ENCODE measurements around the gene AKT2.
A peak's percentile ranks its signal among the peaks of the same experiment; 100 is the strongest.

Gene AKT2

GRCh38 chr19:40313229-40313983 is 28.3 kb upstream of the AKT2 start:
- no peaks in the 10 kb centered on the region for H3K9me3 Mint-ChIP-seq
- peaks cover 2% of the 10 kb centered on the region for H3K36me3 Mint-ChIP-seq
- no peak overlapping the region for H3K4me3 Mint-ChIP-seq
- no peaks in the 10 kb centered on the region for H3K27me3 Mint-ChIP-seq
- H3K27ac Mint-ChIP-seq: no peak overlapping the region
- no peak for ATAC-seq (ENCODE audit: low read depth)
- no peak for DNase-seq (ENCODE audit: low spot score in 2 of 2)
- no peaks in the 10 kb centered on the region for H3K4me1 Mint-ChIP-seq

DNA sequence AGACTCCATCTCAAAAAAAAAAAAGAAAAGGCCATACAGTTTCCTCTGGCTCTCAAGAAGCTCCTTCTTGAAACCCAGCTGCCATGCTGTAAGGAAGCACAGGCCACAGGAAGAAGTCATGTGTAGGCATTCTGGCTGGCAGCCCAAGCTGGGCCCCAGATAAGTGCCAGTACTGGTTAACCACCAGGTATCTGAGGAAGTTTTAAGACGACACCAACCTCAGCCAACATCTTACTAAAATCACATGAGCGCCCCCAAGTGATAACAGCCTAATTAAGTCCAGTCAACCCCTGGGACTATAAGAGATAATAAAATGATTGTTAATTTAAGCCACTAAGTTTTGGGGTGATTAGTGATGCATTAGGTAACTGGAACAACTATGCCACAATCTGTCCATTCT is 27.4 kb upstream of the AKT2 start:
- Mint-ChIP-seq H3K4me3 (no peak overlapping the region), H3K27me3 (no peaks in the 10 kb centered on the region), H3K4me1 (no peaks in the 10 kb centered on the region), H3K27ac (no peak overlapping the region), H3K9me3 (no peaks in the 10 kb centered on the region), H3K36me3 (peaks cover 2% of the 10 kb centered on the region)
- ATAC-seq (ENCODE audit: low read depth) (no peak), DNase-seq (ENCODE audit: low spot score in 2 of 2) (no peak)

- Mint-ChIP-seq H3K36me3 (no peaks in the 10 kb centered on the region), H3K27ac (no peak overlapping the region), H3K9me3 (no peaks in the 10 kb centered on the region), H3K27me3 (peaks cover 1% of the 10 kb centered on the region), H3K4me3 (no peak overlapping the region), H3K4me1 (peaks cover 3% of the 10 kb centered on the region)
- DNase-seq (ENCODE audit: low spot score in 2 of 2) (no peak), ATAC-seq (ENCODE audit: low read depth) (no peak)
Observed at GRCh38 chr19:40309666-40310065, 24.5 kb upstream of the AKT2 start.

- peak; percentile 87 for ATAC-seq (ENCODE audit: low read depth)
- H3K9me3 Mint-ChIP-seq: no peaks in the 10 kb centered on the region
Observed at GRCh38 chr19:40305403-40305802, 20.3 kb upstream of the AKT2 start.

DNA sequence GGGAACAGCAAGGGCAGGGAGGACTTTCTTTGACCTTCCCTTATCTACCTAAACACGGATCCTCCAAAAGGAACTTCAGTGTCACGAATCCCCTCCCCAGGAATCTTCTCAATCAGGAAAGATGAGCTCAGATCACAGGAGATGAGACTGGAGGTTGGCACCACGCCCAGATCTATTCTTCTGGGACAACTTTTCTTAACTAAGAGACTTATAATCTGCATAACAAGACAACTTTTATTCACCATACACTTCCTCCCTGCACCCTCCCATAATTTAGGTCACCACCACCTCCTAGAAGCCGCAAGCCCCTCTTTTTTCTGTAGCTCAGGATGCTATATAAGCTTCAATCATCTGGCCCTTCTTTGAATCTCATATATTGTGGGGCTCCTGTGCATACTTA is 19.2 kb upstream of the AKT2 start:
- no peak for ATAC-seq (ENCODE audit: low read depth)
- H3K9me3 Mint-ChIP-seq: no peaks in the 10 kb centered on the region
- H3K27me3 Mint-ChIP-seq: peaks cover 1% of the 10 kb centered on the region
- no peak for DNase-seq (ENCODE audit: low spot score in 2 of 2)
- H3K36me3 Mint-ChIP-seq: no peaks in the 10 kb centered on the region
- H3K4me1 Mint-ChIP-seq: peaks cover 3% of the 10 kb centered on the region
- no peak overlapping the region for H3K27ac Mint-ChIP-seq
- no peak overlapping the region for H3K4me3 Mint-ChIP-seq

More at GRCh38 chr19:40305403-40305802, 20.3 kb upstream of the AKT2 start:
- Mint-ChIP-seq H3K27ac (no peak overlapping the region), H3K36me3 (no peaks in the 10 kb centered on the region), H3K4me3 (no peak overlapping the region), H3K4me1 (peaks cover 3% of the 10 kb centered on the region), H3K27me3 (peaks cover 1% of the 10 kb centered on the region)
- DNase-seq (ENCODE audit: low spot score in 2 of 2): peak; percentile 67 to 73

- ATAC-seq (ENCODE audit: low read depth) (no peak), DNase-seq (ENCODE audit: low spot score in 2 of 2) (no peak)
- peaks cover 1% of the 10 kb centered on the region for H3K27me3 Mint-ChIP-seq
- H3K27ac Mint-ChIP-seq: no peak overlapping the region
- no peaks in the 10 kb centered on the region for H3K36me3 Mint-ChIP-seq
- H3K4me3 Mint-ChIP-seq: no peak overlapping the region
- no peaks in the 10 kb centered on the region for H3K9me3 Mint-ChIP-seq
- H3K4me1 Mint-ChIP-seq: peaks cover 3% of the 10 kb centered on the region
Observed at GRCh38 chr19:40303765-40304164, 18.6 kb upstream of the AKT2 start.

DNA sequence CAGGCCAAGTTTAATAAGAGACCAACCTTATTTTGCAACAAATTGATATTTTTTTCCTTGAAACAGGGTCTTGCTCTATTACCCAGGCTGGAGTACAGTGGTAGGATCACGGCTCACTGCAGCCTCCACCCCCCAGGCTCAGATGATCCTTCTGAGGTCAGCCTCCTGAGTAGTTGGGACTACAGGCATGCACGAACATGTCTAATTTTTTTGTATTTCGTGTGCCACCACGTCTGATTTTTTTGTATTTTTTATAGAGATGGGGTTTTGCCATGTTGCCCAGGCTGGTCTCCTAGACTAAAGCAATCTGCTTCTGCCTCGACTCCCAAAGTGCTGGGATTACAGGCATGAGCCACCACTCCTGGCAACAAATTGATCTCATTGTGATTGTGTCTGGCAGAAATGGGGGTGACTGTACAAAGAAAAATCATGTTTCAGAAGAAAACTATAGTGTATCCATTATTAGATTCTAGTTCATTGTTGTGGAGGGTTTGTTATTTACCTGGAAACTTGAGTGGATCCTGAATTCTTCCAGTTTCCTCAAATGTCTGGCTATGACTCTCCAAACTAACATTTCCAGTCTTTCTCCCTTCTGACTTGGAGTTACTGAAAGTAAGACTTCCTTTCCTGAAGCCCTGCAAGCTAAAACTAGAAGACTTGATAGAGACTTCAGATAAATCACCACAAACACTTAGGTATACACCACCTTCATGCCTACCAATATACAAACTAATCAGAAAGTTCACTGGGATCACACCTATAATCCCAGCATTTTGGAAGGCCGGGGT is 17.3 kb upstream of the AKT2 start:
- Mint-ChIP-seq H3K4me1 (peaks cover 3% of the 10 kb centered on the region), H3K36me3 (no peaks in the 10 kb centered on the region), H3K4me3 (no peak overlapping the region)

GRCh38 chr19:40300668-40301067 is 15.5 kb upstream of the AKT2 start:
- Mint-ChIP-seq H3K4me3 (no peak overlapping the region), H3K36me3 (no peaks in the 10 kb centered on the region), H3K27me3 (peaks cover 1% of the 10 kb centered on the region), H3K9me3 (no peaks in the 10 kb centered on the region), H3K27ac (no peak overlapping the region), H3K4me1 (peaks cover 3% of the 10 kb centered on the region)
- ATAC-seq (ENCODE audit: low read depth): no peak
- DNase-seq (ENCODE audit: low spot score in 2 of 2): no peak

More for the DNA sequence above, 17.3 kb upstream of the AKT2 start:
- H3K27ac Mint-ChIP-seq: no peak overlapping the region
- no peak for ATAC-seq (ENCODE audit: low read depth)
- no peak for DNase-seq (ENCODE audit: low spot score in 2 of 2)
- H3K9me3 Mint-ChIP-seq: no peaks in the 10 kb centered on the region
- peaks cover 1% of the 10 kb centered on the region for H3K27me3 Mint-ChIP-seq

GRCh38 chr19:40298026-40298425 is 12.9 kb upstream of the AKT2 start:
- Mint-ChIP-seq H3K36me3 (no peaks in the 10 kb centered on the region), H3K9me3 (no peaks in the 10 kb centered on the region), H3K27me3 (no peaks in the 10 kb centered on the region), H3K4me1 (no peaks in the 10 kb centered on the region), H3K27ac (no peak overlapping the region), H3K4me3 (no peak overlapping the region)
- DNase-seq (ENCODE audit: low spot score in 2 of 2) (no peak), ATAC-seq (ENCODE audit: low read depth) (no peak)

GRCh38 chr19:40294560-40294959 is 9.4 kb upstream of the AKT2 start:
- ATAC-seq (ENCODE audit: low read depth): no peak
- no peak for DNase-seq (ENCODE audit: low spot score in 2 of 2)
- H3K4me1 Mint-ChIP-seq: no peaks in the 10 kb centered on the region
- no peaks in the 10 kb centered on the region for H3K9me3 Mint-ChIP-seq
- H3K36me3 Mint-ChIP-seq: no peaks in the 10 kb centered on the region
- no peak overlapping the region for H3K27ac Mint-ChIP-seq
- H3K4me3 Mint-ChIP-seq: no peak overlapping the region
- no peaks in the 10 kb centered on the region for H3K27me3 Mint-ChIP-seq

- DNase-seq (ENCODE audit: low spot score in 2 of 2) (no peak), ATAC-seq (ENCODE audit: low read depth) (no peak)
- peak overlapping the region; percentile 100 for H3K27ac Mint-ChIP-seq
- H3K36me3 Mint-ChIP-seq: no peaks in the 10 kb centered on the region
- no peaks in the 10 kb centered on the region for H3K27me3 Mint-ChIP-seq
- H3K4me1 Mint-ChIP-seq: peaks cover 24% of the 10 kb centered on the region
- no peaks in the 10 kb centered on the region for H3K9me3 Mint-ChIP-seq
- H3K4me3 Mint-ChIP-seq: peak overlapping the region; percentile 61
Observed at GRCh38 chr19:40286971-40287421, 1.9 kb upstream of the AKT2 start.

DNA sequence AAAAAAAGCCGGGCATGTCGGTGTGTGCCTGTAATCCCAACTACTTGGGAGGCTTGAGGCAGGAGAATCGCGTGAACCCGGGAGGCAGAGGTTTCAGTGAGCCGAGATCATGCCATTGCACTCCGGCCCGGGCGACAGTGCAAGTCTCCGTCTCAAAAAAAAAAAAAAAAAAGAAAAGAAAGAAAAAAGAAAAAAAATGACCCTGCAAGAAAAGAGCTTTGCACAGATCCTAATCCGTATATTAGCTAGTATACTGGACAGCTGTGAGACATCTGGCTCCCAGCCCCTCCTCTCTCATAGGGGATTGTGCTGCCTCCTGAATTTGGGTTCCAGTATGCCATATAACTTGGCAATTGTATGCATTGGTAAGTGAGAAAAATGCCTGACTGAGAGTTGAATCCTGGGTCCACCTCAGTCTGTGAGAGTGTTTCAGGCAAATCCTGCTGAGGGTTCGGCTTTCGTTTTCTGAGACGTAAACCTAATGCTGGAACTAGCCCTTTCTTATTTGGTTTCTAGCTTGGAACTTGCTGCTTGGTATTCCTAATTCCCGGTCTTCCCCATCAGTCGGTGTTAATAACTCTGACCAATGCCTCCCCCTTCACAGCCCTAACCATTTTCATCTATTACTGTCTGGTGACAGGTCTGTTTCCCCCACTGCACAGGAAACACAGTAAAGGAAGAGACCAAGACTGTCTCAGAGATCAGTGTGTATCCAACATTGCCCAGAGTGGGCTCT is 1.3 kb upstream of the AKT2 start:
- ATAC-seq (ENCODE audit: low read depth) (no peak), DNase-seq (ENCODE audit: low spot score in 2 of 2) (no peak)
- peak overlapping the region; percentile 89 for H3K4me3 Mint-ChIP-seq
- H3K27me3 Mint-ChIP-seq: no peaks in the 10 kb centered on the region
- H3K27ac Mint-ChIP-seq: peak overlapping the region; percentile 100
- peaks cover 28% of the 10 kb centered on the region for H3K4me1 Mint-ChIP-seq
- H3K9me3 Mint-ChIP-seq: no peaks in the 10 kb centered on the region
- H3K36me3 Mint-ChIP-seq: no peaks in the 10 kb centered on the region

DNA sequence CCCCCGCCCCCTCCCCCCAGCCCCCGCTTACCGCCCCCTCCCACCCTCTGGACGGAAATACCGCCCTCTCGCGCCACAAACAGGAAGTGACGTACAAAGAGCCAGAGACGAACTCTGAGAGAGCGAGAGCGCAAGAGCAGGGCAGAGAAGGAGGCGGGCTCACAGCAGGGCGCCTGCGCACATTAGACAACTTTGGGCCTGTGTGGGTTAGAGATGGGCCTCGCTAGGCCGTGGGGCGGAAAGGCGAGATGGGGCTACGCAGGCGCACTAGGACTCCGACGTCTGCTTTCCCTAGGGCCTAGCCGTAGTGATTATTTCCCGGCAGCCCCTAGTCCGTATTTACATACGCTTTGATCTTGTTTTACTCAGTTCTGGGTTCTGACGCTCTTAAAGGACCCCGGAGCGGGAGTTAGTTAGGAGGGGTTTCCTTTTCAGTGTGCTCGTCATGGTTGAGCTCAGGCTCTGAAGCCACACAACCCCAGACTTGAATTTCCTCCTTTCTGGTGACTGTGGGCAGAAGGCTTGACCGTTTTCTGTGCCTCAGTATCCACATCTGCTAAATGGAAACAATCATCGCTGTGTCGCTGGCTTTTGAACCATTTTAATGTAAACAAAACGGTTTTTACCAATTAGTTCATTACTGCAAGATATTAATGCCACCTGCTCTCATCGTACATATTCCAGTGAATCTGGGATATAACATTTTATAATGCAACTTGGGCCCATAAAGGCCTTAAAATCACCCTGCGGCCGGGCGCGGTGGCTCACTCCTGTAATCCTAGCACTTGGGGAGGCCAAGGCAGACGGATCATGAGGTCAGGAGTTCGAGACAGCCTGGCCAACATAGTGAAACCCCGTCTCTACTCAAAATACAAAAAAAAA is 449 bp upstream of the AKT2 start:
- Mint-ChIP-seq H3K4me1 (peaks cover 32% of the 10 kb centered on the region), H3K9me3 (no peaks in the 10 kb centered on the region), H3K4me3 (peak overlapping the region; percentile 89), H3K27ac (peak overlapping the region; percentile 100), H3K27me3 (no peaks in the 10 kb centered on the region), H3K36me3 (no peaks in the 10 kb centered on the region)
- DNase-seq (ENCODE audit: low spot score in 2 of 2): peak; percentile 89 to 97
- ATAC-seq (ENCODE audit: low read depth): peak; percentile 67

All from memory B cell (primary cell).